ENCODE results near the gene PSMD1. TPM values are rescaled to one million over a fixed set of nuclear protein-coding genes. Genes with fewer than 3 reads are reported as not detected.

Gene PSMD1
- total and polyA plus RNA-seq, 2 experiments from 2014 or later = 148 to 177 TPM

- TF ChIP-seq ZNF462 (CRISPR knock-in tag; IDR thresholded peaks at IDR 0.05) (no peak), EZH2 (IDR thresholded peaks at IDR 0.05; ENCODE audit: low read depth, unreplicated experiment) (no peak), JUNB (IDR thresholded peaks at IDR 0.05; ENCODE audit: unreplicated experiment) (no peak)
These were observed 16.8 kb upstream of the PSMD1 start (continued) for GRCh38 chr2:231039821-231040364.

GRCh38 chr2:231041061-231041689 is 15.5 kb upstream of the PSMD1 start:
- no peak for TF ChIP-seq POLR2AphosphoS5 (IDR thresholded peaks at IDR 0.05; ENCODE audit: low read depth)
- ATAC-seq (no peak), DNase-seq (ENCODE audit: low spot score) (no peak)
- Histone ChIP-seq H4K20me1 (replicated peaks; ENCODE audit: insufficient read depth) (no peaks in the 10 kb centered on the region), H3K36me3 (ENCODE audit: insufficient read depth) (no peaks in the 10 kb centered on the region), H3K27me3 (ENCODE audit: insufficient read depth) (peaks cover 44% of the 10 kb centered on the region), H3K4me2 (no peak overlapping the region), H3K9me2 (ENCODE audit: insufficient read depth) (no peaks in the 10 kb centered on the region), H3K4me3 (no peak overlapping the region), H3F3A (replicated peaks; ENCODE audit: low read depth) (0 out of 2 replicates have a peak, but pooled peaks cover 3% of the 10 kb centered on the region), H3K4me1 (ENCODE audit: insufficient read depth) (no peaks in the 10 kb centered on the region), H3K27ac (ENCODE audit: low read depth) (no peak overlapping the region), H3K79me2 (replicated peaks; ENCODE audit: insufficient read depth) (no peaks in the 10 kb centered on the region), H2AFZ (no peak overlapping the region)
- Mint-ChIP-seq H3K27ac (no peak overlapping the region), H3K36me3 (ENCODE audit: low read depth) (no peaks in the 10 kb centered on the region; the same call in 2 of the 3 replicates), H3K9me3 (no peaks in the 10 kb centered on the region), H3K27me3 (ENCODE audit: insufficient read depth, low read depth, poor library complexity) (peaks cover 31% of the 10 kb centered on the region), H3K4me1 (peaks cover 6% of the 10 kb centered on the region), H3K4me3 (no peak overlapping the region)

Measured in GM23338 (cell line).